Ishikawa (cell line): Measurements from ENCODE around the gene PKN1.

Experiments
- TCF12 ChIP-seq: IDR thresholded peaks from 2 replicates; pipeline ENCODE4 v1.6.1; 2012; ENCODE audit warnings: low read depth
- TF ChIP-seq, protein P1 (sequence below): IDR thresholded peaks from 2 replicates; pipeline ENCODE4 v1.6.1; 2012

DNA sequence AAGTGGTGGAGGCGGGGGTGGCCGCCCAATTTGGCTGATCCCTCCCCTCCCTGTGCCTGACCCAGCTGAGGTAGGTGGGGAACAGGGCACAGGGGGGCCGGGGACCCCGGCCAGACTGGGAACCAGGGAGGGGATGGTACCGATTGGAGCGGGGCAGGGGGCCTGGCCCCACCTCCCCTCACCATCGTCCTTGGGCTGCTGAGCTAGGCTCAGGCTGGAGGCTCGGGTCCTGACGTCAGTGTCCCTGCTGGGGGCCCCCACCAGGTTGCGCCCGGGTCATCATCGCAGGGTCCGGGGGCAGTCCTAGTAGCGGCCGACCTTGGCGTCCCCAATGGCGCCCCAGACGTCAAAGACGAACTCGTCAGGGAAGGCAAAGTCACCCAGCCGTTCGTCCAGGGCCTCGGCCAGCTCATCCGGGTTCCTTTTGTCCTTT, 45.0 kb downstream of the PKN1 start:
- TF ChIP-seq, protein P1, sequence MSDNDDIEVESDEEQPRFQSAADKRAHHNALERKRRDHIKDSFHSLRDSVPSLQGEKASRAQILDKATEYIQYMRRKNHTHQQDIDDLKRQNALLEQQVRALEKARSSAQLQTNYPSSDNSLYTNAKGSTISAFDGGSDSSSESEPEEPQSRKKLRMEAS: no peak
- TF ChIP-seq TCF12: no peak
